Stromal cell of bone marrow (primary cell): ENCODE measurements around the gene SLAMF1.
"Not testable (repeated sequence)": the region's sequence is repeated elsewhere in the genome, so short reads cannot be mapped to it uniquely, and the experiment has no call there.

Experiments used
- DNase-seq: peaks from one replicate; pipeline ENCODE4 v3.0.0-alpha.2; 2012; ENCODE audit warnings: low read depth

Gene SLAMF1

GRCh38 chr1:160640359-160641123 is 6.3 kb downstream of the SLAMF1 start:
- DNase-seq, result no peak

GRCh38 chr1:160639652-160640051 is 7.2 kb downstream of the SLAMF1 start:
- no peak for DNase-seq

GRCh38 chr1:160638926-160639325 is 7.9 kb downstream of the SLAMF1 start:
- no peak for DNase-seq

- DNase-seq, result no peak
Observed at GRCh38 chr1:160638540-160638857, 8.3 kb downstream of the SLAMF1 start.

- no peak for DNase-seq
Observed at GRCh38 chr1:160637821-160638539, 8.9 kb downstream of the SLAMF1 start.

GRCh38 chr1:160637065-160637464 is 9.8 kb downstream of the SLAMF1 start:
- DNase-seq, result no peak

- no peak for DNase-seq
Observed at GRCh38 chr1:160636547-160636946, 10.3 kb downstream of the SLAMF1 start.

- DNase-seq, result no peak
Observed at GRCh38 chr1:160636076-160636475, 10.8 kb downstream of the SLAMF1 start.

GRCh38 chr1:160634543-160635491 is 12.0 kb downstream of the SLAMF1 start:
- DNase-seq, result no peak

- DNase-seq, result no peak
Observed at GRCh38 chr1:160633330-160633903, 13.4 kb downstream of the SLAMF1 start.

GRCh38 chr1:160631983-160632625 is 14.7 kb downstream of the SLAMF1 start:
- DNase-seq, result no peak

GRCh38 chr1:160630523-160631451 is 16.1 kb downstream of the SLAMF1 start:
- DNase-seq, result no peak

GRCh38 chr1:160629286-160630210 is 17.3 kb downstream of the SLAMF1 start:
- no peak for DNase-seq

- no peak for DNase-seq
Observed at GRCh38 chr1:160628799-160629263, 18.0 kb downstream of the SLAMF1 start.

- DNase-seq, result not testable (repeated sequence)
Observed at GRCh38 chr1:160627677-160628289, 19.1 kb downstream of the SLAMF1 start.

- DNase-seq, result no peak
Observed at GRCh38 chr1:160626509-160627342, 20.1 kb downstream of the SLAMF1 start.

GRCh38 chr1:160625725-160626498 is 20.9 kb downstream of the SLAMF1 start:
- no peak for DNase-seq
